ENCODE results near the gene ZNF467.

The ZNF467 gene

DNA sequence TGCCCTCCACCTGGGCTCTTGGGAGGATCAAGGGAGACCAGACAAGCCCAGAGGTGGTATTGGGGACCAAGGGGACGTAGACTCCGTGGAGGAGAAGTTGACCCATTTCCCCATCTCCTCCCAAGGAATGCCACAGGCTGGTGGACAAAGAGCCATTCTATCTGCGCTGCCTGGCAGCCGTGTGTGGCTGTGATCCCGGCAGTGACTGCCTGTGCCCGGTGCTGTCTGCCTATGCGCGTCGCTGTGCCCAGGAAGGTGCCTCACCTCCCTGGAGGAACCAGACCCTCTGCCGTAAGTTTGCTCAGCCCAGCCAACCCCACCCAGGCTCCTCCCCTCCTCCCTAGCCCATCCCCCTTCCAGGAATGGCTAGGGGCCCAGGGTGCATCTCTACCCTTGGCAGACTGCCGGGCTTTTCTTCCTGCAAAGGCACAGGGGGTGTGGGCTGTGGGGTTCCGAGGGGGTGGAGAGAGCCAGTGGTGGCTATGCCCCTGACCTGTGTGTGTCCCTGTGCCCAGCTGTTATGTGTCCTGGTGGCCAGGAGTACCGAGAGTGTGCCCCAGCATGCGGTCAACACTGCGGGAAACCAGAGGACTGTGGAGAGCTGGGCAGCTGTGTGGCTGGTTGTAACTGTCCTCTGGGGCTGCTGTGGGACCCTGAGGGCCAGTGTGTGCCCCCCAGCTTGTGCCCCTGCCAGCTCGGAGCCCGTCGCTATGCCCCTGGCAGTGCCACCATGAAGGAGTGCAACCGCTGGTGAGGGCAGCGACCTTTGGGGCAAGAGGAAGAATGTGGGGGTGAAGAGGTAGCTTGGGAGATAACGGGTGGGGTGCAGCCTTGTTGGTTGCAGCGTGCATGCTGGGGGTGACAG, 10.2 kb upstream of the ZNF467 start:
- H3K27me3 ChIP-seq (ENCODE audit: control insufficient read depth, insufficient read depth, low read length) = peaks cover 40% of the 10 kb centered on the region
- H3K27ac ChIP-seq (ENCODE audit: low read depth, low read length) = no peak overlapping the region
- H3K4me3 ChIP-seq (ENCODE audit: low read depth, low read length) = no peak overlapping the region

DNA sequence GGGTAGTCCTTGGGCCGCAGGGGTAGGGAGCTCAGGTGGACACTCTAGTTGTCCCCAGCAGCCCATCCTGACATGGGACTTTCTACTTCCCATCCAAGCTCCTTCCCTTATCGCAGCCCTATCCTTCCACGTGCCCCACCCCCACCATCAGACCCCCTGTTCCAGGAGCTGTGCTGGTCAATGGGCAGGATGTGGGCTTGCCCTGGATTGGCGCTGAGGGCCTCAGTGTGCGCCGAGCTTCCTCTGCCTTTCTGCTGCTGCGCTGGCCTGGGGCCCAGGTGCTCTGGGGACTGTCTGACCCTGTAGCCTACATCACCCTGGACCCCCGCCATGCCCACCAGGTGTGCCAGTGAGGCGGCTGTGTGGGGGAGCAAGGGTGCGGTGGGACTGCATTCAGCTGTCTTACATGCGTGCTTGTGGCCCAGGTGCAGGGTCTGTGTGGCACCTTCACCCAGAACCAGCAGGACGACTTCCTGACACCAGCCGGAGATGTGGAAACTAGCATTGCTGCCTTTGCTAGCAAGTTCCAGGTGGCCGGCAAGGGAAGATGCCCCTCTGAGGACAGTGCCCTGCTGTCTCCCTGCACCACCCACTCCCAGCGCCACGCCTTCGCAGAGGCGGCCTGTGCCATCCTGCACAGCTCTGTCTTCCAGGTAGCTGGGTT, 9.4 kb upstream of the ZNF467 start:
- no peak overlapping the region for H3K9ac ChIP-seq (ENCODE audit: low read length)
- H3K27ac ChIP-seq (ENCODE audit: low read depth, low read length) = no peak overlapping the region
- peaks cover 40% of the 10 kb centered on the region for H3K27me3 ChIP-seq (ENCODE audit: control insufficient read depth, insufficient read depth, low read length)
- H3K4me1 ChIP-seq (ENCODE audit: control insufficient read depth, insufficient read depth, low read length) = peaks cover 19% of the 10 kb centered on the region
- H3K9me3 ChIP-seq (ENCODE audit: control insufficient read depth, insufficient read depth, low read depth, low read length) = no peaks in the 10 kb centered on the region
- no peak overlapping the region for H3K4me3 ChIP-seq (ENCODE audit: low read depth, low read length)
- H3K36me3 ChIP-seq (ENCODE audit: control insufficient read depth, insufficient read depth, low read length) = no peaks in the 10 kb centered on the region

More for the DNA sequence above, 10.2 kb upstream of the ZNF467 start:
- peaks cover 19% of the 10 kb centered on the region for H3K4me1 ChIP-seq (ENCODE audit: control insufficient read depth, insufficient read depth, low read length)
- no peak overlapping the region for H3K9ac ChIP-seq (ENCODE audit: low read length)
- H3K36me3 ChIP-seq (ENCODE audit: control insufficient read depth, insufficient read depth, low read length) = no peaks in the 10 kb centered on the region
- no peaks in the 10 kb centered on the region for H3K9me3 ChIP-seq (ENCODE audit: control insufficient read depth, insufficient read depth, low read depth, low read length)

DNA sequence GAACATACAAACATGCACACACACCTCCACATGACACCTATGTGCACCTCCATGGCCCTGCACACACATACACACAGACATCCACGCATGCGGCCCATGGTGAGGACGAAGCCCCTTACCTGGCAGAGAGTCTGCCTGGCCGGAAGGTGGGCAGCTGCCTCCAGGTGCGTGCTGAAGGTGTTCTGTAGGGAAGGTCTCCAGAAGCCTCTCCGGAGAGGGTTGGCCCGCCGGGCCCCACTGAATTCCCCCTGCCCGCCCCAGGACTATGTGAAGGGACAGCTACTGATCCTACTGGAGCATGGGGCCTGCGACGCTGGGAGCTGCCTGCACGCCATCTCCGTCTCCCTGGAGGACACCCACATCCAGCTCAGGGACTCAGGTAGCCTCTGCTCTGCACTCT, 8.5 kb upstream of the ZNF467 start:
- H3K4me3 ChIP-seq (ENCODE audit: low read depth, low read length) = no peak overlapping the region
- H3K9me3 ChIP-seq (ENCODE audit: control insufficient read depth, insufficient read depth, low read depth, low read length) = no peaks in the 10 kb centered on the region
- H3K4me1 ChIP-seq (ENCODE audit: control insufficient read depth, insufficient read depth, low read length) = peaks cover 14% of the 10 kb centered on the region
- no peak overlapping the region for H3K9ac ChIP-seq (ENCODE audit: low read length)
- no peak overlapping the region for H3K27ac ChIP-seq (ENCODE audit: low read depth, low read length)
- peaks cover 40% of the 10 kb centered on the region for H3K27me3 ChIP-seq (ENCODE audit: control insufficient read depth, insufficient read depth, low read length)
- no peaks in the 10 kb centered on the region for H3K36me3 ChIP-seq (ENCODE audit: control insufficient read depth, insufficient read depth, low read length)

DNA sequence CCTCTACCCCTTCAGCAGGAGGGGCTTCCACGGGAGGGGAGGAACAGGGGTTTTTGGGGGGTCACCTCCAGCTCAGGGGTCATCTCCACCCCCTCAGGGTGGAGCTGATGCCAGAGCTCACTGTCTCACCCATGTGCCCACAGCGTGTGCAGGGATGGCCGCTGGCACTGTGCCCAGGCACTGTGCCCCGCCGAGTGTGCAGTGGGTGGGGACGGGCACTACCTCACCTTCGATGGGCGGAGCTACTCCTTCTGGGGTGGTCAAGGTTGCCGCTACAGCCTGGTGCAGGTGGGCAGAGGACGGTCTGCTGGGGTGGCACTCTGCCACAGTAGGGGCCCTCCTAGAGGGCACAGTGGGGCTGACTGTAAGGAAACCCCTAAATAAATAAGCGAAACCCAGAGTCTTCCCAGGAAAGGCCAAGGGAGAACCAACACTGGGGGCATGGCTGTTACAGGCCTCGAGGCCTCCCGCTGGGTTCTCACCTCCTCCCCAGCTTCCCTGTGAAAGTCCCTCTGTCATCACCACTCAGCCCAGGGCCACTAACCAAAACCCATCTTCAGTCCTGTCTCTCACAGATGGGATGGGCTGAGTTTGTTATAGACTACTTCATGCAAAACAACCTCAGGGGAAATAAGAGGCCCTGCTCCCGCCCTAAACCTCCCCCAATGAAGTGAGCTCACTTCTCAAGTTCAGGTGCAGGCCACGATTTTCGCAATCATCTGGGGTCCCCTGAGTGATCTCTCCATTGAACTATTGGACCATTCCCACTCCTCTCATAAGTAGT, 7.4 kb upstream of the ZNF467 start:
- no peak overlapping the region for H3K4me3 ChIP-seq (ENCODE audit: low read depth, low read length)
- H3K36me3 ChIP-seq (ENCODE audit: control insufficient read depth, insufficient read depth, low read length) = no peaks in the 10 kb centered on the region
- no peaks in the 10 kb centered on the region for H3K9me3 ChIP-seq (ENCODE audit: control insufficient read depth, insufficient read depth, low read depth, low read length)
- H3K9ac ChIP-seq (ENCODE audit: low read length) = no peak overlapping the region
- H3K27me3 ChIP-seq (ENCODE audit: control insufficient read depth, insufficient read depth, low read length) = peaks cover 42% of the 10 kb centered on the region
- H3K27ac ChIP-seq (ENCODE audit: low read depth, low read length) = no peak overlapping the region
- H3K4me1 ChIP-seq (ENCODE audit: control insufficient read depth, insufficient read depth, low read length) = peaks cover 14% of the 10 kb centered on the region

DNA sequence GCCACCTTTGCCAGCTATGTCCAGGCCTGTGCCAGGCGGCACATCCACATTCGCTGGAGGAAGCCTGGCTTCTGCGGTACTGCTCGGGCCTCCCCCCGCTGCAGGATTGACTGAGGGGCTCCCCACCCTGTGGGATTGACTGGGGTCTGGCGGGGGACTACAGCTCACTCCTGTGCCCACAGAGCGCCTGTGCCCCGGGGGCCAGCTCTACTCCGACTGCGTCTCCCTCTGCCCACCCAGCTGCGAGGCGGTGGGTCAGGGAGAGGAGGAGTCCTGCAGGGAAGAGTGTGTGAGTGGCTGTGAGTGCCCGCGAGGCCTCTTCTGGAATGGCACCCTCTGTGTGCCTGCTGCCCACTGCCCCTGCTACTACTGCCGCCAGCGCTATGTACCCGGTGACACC, 6.7 kb upstream of the ZNF467 start:
- no peaks in the 10 kb centered on the region for H3K9me3 ChIP-seq (ENCODE audit: control insufficient read depth, insufficient read depth, low read depth, low read length)
- H3K9ac ChIP-seq (ENCODE audit: low read length) = no peak overlapping the region
- peaks cover 50% of the 10 kb centered on the region for H3K27me3 ChIP-seq (ENCODE audit: control insufficient read depth, insufficient read depth, low read length)
- no peak overlapping the region for H3K4me3 ChIP-seq (ENCODE audit: low read depth, low read length)
- peaks cover 14% of the 10 kb centered on the region for H3K4me1 ChIP-seq (ENCODE audit: control insufficient read depth, insufficient read depth, low read length)
- H3K27ac ChIP-seq (ENCODE audit: low read depth, low read length) = no peak overlapping the region
- H3K36me3 ChIP-seq (ENCODE audit: control insufficient read depth, insufficient read depth, low read length) = no peaks in the 10 kb centered on the region

DNA sequence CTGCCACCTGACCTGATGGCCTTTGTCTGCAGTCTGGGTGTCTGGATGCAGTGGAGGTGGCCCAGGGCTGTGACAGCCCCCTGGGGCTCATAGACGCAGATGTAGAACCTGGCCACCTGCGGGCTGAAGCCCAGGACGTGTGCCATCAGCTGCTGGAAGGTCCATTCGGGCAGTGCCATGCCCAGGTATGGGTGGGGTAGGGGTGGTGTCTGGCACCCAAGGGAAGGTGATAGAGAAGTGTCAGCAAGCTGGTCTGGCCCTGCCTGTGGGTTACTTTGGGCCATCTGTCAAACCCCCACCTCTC, 6.1 kb upstream of the ZNF467 start:
- H3K4me1 ChIP-seq (ENCODE audit: control insufficient read depth, insufficient read depth, low read length) = peaks cover 19% of the 10 kb centered on the region
- no peak overlapping the region for H3K9ac ChIP-seq (ENCODE audit: low read length)
- no peak overlapping the region for H3K27ac ChIP-seq (ENCODE audit: low read depth, low read length)
- no peak overlapping the region for H3K4me3 ChIP-seq (ENCODE audit: low read depth, low read length)
- peaks cover 54% of the 10 kb centered on the region for H3K27me3 ChIP-seq (ENCODE audit: control insufficient read depth, insufficient read depth, low read length)
- no peaks in the 10 kb centered on the region for H3K9me3 ChIP-seq (ENCODE audit: control insufficient read depth, insufficient read depth, low read depth, low read length)
- H3K36me3 ChIP-seq (ENCODE audit: control insufficient read depth, insufficient read depth, low read length) = no peaks in the 10 kb centered on the region

DNA sequence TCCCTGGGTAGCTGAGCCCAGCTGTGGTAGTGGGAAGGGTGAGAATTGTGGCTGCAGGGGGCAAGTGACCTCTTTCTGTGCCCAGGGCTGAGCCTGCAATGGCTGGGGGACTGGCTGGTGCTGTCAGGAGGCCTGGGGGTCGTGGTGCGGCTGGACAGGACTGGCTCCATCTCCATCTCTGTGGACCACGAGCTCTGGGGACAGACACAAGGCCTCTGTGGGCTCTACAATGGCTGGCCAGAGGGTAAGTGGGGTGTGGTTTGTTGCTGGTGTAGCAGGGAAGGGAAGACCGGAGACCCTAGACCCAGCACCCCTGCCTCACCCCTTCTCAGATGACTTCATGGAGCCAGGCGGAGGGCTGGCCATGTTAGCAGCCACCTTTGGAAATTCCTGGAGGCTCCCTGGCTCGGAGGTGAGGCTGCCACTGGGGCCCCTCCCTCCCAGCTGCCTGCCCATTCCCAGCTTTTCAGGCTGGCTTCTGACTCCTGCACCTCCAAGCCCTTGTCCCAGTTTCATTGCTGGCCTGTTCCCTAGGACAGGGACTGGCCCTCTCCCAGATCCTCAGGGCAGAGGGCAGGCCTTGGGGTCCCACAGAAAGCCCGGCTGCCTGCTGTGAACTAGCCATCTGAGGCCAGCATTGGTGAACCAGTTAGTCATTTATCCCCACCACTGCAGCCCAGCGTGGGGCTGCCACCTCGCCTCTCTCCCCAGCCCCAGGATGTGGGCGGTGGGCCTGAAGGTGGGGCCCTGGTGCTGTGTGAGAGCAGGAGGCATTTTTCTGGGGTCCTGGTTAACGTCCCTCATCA, 5.5 kb upstream of the ZNF467 start:
- H3K27me3 ChIP-seq (ENCODE audit: control insufficient read depth, insufficient read depth, low read length) = peaks cover 55% of the 10 kb centered on the region
- H3K4me1 ChIP-seq (ENCODE audit: control insufficient read depth, insufficient read depth, low read length) = peaks cover 21% of the 10 kb centered on the region
- H3K4me3 ChIP-seq (ENCODE audit: low read depth, low read length) = no peak overlapping the region

DNA sequence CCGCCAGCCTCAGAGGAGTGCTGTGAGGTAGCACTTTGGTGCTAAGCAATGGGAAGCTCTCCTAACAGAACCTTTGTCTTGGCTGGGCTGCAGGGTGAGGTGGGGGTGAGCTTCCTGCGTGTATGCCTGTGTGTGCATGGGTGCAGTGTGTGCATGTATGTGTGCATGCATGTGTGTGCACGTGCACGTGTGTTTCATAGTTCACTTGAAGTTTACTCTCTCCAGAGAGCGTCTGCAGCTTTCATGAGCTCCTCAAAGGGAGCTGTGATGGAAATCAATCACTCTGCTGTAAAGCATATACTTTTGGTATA, 4.9 kb upstream of the ZNF467 start:
- H3K36me3 ChIP-seq (ENCODE audit: control insufficient read depth, insufficient read depth, low read length) = no peaks in the 10 kb centered on the region

More for the DNA sequence above, 5.5 kb upstream of the ZNF467 start:
- Histone ChIP-seq H3K9me3 (ENCODE audit: control insufficient read depth, insufficient read depth, low read depth, low read length) (no peaks in the 10 kb centered on the region), H3K27ac (ENCODE audit: low read depth, low read length) (no peak overlapping the region), H3K9ac (ENCODE audit: low read length) (no peak overlapping the region), H3K36me3 (ENCODE audit: control insufficient read depth, insufficient read depth, low read length) (no peaks in the 10 kb centered on the region)

DNA sequence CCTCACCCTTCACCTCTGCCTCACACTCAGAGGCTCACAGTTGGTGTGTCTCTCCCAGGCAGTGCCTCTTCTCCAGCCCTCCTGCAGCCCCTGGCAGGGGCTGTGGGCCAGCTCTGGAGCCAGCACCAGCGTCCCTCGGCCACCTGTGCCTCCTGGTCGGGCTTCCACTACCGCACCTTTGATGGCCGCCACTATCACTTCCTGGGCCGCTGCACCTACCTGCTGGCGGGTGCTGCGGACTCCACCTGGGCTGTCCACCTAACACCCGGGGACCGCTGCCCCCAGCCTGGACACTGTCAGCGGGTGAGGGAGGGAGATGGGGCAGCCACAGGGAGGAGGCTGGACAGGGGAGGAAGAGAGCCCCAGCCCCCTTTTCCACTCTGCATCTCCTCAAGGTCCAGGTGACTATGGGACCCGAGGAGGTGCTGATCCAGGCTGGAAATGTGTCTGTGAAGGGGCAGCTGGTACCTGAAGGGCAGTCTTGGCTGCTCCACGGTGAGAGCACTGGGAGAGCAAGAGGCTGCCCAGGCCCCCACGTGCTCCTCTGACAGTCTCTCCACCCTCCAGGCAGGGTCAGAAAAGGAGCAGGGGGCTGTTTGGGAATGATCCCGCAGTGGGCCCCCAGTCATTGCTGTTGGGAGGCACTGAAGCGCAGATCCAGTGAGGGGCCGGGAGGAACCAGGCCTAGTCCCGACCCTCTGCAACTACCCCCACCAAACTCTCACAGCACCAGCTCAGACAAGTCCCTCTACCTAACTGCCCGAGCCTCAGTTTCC, 4.4 kb upstream of the ZNF467 start:
- no peaks in the 10 kb centered on the region for H3K36me3 ChIP-seq (ENCODE audit: control insufficient read depth, insufficient read depth, low read length)
- H3K4me1 ChIP-seq (ENCODE audit: control insufficient read depth, insufficient read depth, low read length) = peaks cover 11% of the 10 kb centered on the region
- H3K27ac ChIP-seq (ENCODE audit: low read depth, low read length) = no peak overlapping the region
- H3K9ac ChIP-seq (ENCODE audit: low read length) = no peak overlapping the region
- no peak overlapping the region for H3K4me3 ChIP-seq (ENCODE audit: low read depth, low read length)
- H3K9me3 ChIP-seq (ENCODE audit: control insufficient read depth, insufficient read depth, low read depth, low read length) = no peaks in the 10 kb centered on the region
- H3K27me3 ChIP-seq (ENCODE audit: control insufficient read depth, insufficient read depth, low read length) = peaks cover 59% of the 10 kb centered on the region

More for the DNA sequence above, 4.9 kb upstream of the ZNF467 start:
- peaks cover 55% of the 10 kb centered on the region for H3K27me3 ChIP-seq (ENCODE audit: control insufficient read depth, insufficient read depth, low read length)
- H3K4me1 ChIP-seq (ENCODE audit: control insufficient read depth, insufficient read depth, low read length) = peaks cover 16% of the 10 kb centered on the region
- H3K27ac ChIP-seq (ENCODE audit: low read depth, low read length) = no peak overlapping the region
- no peak overlapping the region for H3K9ac ChIP-seq (ENCODE audit: low read length)
- H3K9me3 ChIP-seq (ENCODE audit: control insufficient read depth, insufficient read depth, low read depth, low read length) = no peaks in the 10 kb centered on the region
- H3K4me3 ChIP-seq (ENCODE audit: low read depth, low read length) = no peak overlapping the region

DNA sequence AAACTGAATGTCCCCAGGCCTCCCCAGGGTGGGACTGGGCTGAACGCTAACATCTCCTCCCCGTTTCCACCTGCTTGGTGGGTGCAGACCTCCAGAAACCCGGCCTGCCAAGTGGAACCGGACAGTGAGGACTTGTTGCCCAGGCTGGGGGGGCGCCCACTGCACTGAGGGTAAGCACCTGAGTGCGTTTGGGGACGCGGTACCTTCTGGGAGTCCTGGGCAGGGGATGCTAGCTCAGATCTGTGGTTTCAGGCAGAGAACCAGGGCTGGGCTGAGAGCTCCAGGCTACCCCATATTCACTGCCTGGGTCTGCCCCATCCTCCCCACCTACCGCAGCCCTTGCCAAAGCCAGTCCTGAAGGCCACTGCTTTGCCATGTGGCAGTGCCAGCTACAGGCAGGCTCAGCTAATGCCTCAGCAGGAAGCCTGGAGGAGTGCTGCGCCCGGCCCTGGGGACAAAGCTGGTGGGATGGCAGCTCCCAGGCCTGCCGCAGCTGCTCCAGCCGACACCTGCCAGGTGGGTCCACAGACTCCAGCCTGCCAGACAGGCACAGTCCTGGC, 3.5 kb upstream of the ZNF467 start:
- peaks cover 7% of the 10 kb centered on the region for H3K4me1 ChIP-seq (ENCODE audit: control insufficient read depth, insufficient read depth, low read length)
- no peaks in the 10 kb centered on the region for H3K36me3 ChIP-seq (ENCODE audit: control insufficient read depth, insufficient read depth, low read length)
- H3K9ac ChIP-seq (ENCODE audit: low read length) = no peak overlapping the region
- H3K27me3 ChIP-seq (ENCODE audit: control insufficient read depth, insufficient read depth, low read length) = peaks cover 59% of the 10 kb centered on the region
- no peak overlapping the region for H3K4me3 ChIP-seq (ENCODE audit: low read depth, low read length)
- no peaks in the 10 kb centered on the region for H3K9me3 ChIP-seq (ENCODE audit: control insufficient read depth, insufficient read depth, low read depth, low read length)
- no peak overlapping the region for H3K27ac ChIP-seq (ENCODE audit: low read depth, low read length)
